ENCODE measurements around the gene FMNL2.

Gene FMNL2

DNA sequence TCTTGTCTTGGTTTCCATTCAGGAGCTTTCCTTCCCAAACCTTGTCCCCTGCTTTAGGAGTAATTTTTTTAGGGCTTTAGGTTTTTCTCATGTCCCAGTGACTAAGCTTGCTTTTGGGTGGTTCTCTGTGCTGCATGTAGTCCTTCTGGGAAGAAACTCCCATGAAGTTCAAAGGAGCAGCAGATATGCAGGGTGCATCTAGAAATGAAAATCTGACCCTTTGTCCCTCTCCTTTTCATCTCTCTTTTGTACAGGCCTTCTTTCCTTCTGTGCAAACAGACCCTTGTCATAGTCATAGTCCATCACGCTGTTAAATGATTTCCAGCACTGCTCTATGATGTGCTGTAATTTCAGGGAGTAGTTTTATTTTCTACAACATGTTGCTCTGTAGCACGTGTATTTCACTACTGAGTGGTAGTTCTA is 20.4 kb downstream of the FMNL2 start:
- H3K27me3 ChIP-seq, result no peaks in the 10 kb centered on the region
- peak overlapping the region in 4 of 11 experiments; percentile 3 to 49 (median 32); a peak in 6 of 22 replicates for H3K4me2 ChIP-seq
- no peak overlapping the region for H3K9ac ChIP-seq
- H4K20me1 ChIP-seq, result peaks cover 43 to 93% (median 92%) of the 10 kb centered on the region in 11 experiments
- peaks cover 0 to 51% (median 16%) of the 10 kb centered on the region in 10 experiments; a peak in 13 of 20 replicates for H3K4me1 ChIP-seq
- no peak overlapping the region for H3K4me3 ChIP-seq
- H3K9me3 ChIP-seq (replicated peaks in 1 of 11), result peaks cover 0 to 11% (median 5%) of the 10 kb centered on the region in 11 experiments; a peak in 10 of 22 replicates
- H3K36me3 ChIP-seq, result peaks cover 36 to 92% (median 65%) of the 10 kb centered on the region in 11 experiments
- H3K27ac ChIP-seq, result no peak overlapping the region; a peak in 2 of 22 replicates
- TF ChIP-seq Cebpa-rat (IDR thresholded peaks at IDR 0.05), result no peak

DNA sequence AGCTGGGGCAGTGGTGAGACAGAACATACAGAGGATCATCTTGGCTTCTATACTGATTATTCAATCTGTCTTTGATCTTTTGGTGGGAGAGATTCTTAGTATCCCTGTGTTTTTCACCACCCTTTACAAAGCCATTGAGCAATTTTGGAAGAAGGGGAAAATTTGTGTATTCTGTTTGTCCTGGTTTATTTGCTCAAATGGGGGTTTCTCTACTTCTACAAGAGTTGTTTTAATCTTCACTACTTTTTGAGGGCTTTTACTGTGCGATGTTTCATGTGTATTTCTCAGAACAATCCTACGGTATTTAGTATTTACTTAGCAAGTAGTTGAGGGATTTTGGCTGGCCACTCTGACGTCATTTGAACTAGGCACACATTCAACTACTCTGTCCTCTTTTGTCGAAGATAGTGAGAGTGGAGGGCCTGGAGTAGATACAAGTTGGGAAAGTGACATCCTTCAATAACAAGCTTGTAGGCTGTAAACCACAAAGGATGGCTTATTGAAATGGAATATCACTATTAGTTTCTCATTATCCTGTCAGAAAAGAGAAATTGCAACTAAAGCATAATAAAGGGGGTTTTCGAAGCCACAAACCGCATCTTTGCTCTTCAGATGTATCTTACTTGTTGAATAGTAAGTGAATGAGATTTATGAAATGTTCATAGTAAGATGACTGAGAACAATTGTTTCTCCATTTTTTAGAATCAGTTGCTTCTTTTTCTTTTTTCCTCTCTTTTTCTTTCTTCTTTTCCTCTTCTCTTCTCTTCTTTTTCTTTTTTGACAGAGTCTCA is 24.8 kb downstream of the FMNL2 start:
- Histone ChIP-seq H3K27ac (no peak overlapping the region; a peak in 1 of 22 replicates), H3K36me3 (peaks cover 12 to 75% (median 37%) of the 10 kb centered on the region in 11 experiments), H3K9ac (no peak overlapping the region), H3K27me3 (no peaks in the 10 kb centered on the region), H4K20me1 (peaks cover 42 to 93% (median 91%) of the 10 kb centered on the region in 11 experiments), H3K4me3 (no peak overlapping the region), H3K9me3 (replicated peaks in 1 of 11) (peaks cover 0 to 8% (median 0%) of the 10 kb centered on the region in 11 experiments; a peak in 1 of 22 replicates), H3K4me2 (no peak overlapping the region), H3K4me1 (peaks cover 2 to 63% (median 26%) of the 10 kb centered on the region in 10 experiments; a peak in 18 of 20 replicates)
- TF ChIP-seq Cebpa-rat (IDR thresholded peaks at IDR 0.05), result no peak

DNA sequence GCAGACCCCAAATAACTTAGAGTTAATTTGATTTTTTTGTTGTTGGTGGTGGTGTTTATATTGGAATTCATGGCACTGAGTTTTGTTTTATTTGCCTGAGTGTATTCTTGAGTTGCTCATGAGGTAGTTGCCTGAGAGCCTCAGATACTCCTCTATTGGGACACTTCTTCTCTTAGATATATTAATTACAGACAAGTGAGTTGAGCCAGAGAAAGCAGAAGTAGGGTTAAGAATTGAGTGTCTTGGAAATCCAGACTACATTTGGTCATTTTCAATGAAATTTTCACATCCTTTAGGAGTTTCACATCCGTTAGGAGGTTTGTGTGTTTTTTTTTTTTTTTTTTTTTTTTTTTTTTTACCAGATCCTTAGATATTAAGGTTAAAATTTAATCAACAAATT is 29.0 kb downstream of the FMNL2 start:
- no peak for TF ChIP-seq Cebpa-rat (IDR thresholded peaks at IDR 0.05)
- H3K9ac ChIP-seq, result no peak overlapping the region
- H3K4me1 ChIP-seq, result peaks cover 0 to 82% (median 39%) of the 10 kb centered on the region in 10 experiments; a peak in 15 of 20 replicates
- no peaks in the 10 kb centered on the region for H3K27me3 ChIP-seq
- H3K4me2 ChIP-seq, result peak overlapping the region in 7 of 11 experiments; percentile 5 to 69 (median 42); a peak in 11 of 22 replicates
- H4K20me1 ChIP-seq, result peaks cover 53 to 99% (median 95%) of the 10 kb centered on the region in 11 experiments
- H3K9me3 ChIP-seq (replicated peaks in 1 of 11), result peaks cover 0 to 5% (median 0%) of the 10 kb centered on the region in 11 experiments; a peak in 2 of 22 replicates
- H3K27ac ChIP-seq, result peak overlapping the region in 1 of 11 experiments; percentile 28; a peak in 1 of 22 replicates
- no peak overlapping the region for H3K4me3 ChIP-seq
- peaks cover 3 to 59% (median 24%) of the 10 kb centered on the region in 11 experiments; a peak in 15 of 22 replicates for H3K36me3 ChIP-seq

DNA sequence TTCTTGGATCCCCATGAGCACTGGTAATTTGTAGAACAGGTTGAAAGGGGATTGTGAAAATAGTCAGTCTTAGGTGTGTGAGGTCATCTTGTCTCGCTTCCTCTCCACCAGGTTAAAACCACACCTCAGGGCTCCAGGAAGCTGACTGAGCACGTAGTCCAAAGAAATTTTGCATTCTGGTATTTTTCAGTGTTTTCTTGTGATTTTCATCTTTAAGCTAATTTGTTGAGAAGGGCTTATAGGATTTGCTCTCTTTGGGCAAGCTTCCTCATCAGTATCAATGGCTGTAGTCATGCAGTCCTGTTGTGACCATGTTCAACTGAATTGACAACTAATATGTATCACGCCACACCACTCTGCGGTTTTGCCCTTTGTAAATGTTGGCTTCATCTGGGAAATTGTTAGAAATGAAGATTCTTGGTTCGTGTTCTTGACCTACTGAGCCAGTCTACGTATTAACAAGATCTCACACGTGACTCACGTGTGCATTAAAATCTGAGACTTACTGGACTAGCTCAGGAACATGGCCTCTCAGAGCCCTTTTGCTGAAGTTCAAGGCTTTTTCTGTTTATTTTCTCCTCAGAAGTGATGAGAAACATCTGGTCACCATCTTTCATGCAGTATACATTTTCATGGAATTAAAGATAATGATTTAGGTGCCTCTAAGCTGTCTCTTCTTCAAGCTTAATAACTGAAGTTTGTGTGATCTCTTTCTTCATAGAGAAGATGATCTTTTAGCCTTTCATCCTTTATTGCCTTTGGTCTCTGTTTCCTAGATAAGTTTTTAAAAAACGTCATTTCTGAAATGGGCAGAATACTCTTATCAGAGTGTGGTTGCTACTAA is 32.8 kb downstream of the FMNL2 start:
- H3K27ac ChIP-seq, result no peak overlapping the region
- no peak overlapping the region for H3K9ac ChIP-seq
- H4K20me1 ChIP-seq, result peaks cover 70 to 99% (median 96%) of the 10 kb centered on the region in 11 experiments
- no peak overlapping the region for H3K4me3 ChIP-seq
- H3K36me3 ChIP-seq, result peaks cover 3 to 57% (median 30%) of the 10 kb centered on the region in 11 experiments; a peak in 17 of 22 replicates
- H3K27me3 ChIP-seq, result no peaks in the 10 kb centered on the region
- H3K9me3 ChIP-seq (replicated peaks in 1 of 11), result peaks cover 0 to 5% (median 0%) of the 10 kb centered on the region in 11 experiments; a peak in 2 of 22 replicates
- H3K4me2 ChIP-seq, result peak overlapping the region in 2 of 11 experiments; percentile 2 to 29; a peak in 2 of 22 replicates
- peaks cover 0 to 96% (median 36%) of the 10 kb centered on the region in 10 experiments; a peak in 15 of 20 replicates for H3K4me1 ChIP-seq
- no peak for TF ChIP-seq Cebpa-rat (IDR thresholded peaks at IDR 0.05)

DNA sequence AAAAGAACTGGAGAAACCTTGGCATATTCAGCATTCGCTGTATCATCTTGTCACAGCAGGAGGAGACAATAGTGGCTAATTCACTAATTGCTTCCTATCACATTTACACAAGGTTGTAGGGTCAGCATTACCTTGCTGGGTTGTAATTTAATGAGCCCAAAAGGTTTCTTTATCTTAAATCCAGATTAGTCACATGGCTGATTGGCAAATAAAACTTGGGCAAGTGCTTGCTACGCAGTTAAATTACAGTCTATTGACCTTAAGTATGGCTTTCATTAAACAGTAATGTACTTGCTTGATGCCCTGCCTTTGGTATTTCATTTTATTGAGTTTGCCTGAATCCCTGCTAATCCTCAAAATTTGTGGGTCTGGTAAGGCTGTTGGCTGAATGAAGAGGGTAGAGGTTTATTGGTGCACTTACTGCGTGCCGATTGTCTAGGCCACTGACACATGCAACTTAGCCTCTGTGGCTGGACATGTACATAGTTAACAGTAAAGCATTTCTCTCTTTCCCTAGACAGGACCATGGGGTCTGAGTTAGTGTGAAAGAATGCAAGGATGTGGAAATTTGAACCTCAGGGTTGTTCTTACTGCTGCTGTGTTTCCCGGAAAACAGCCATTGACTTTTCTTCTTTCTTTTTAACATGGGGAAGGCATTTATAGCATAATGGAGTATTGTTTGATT is 34.3 kb downstream of the FMNL2 start:
- H3K4me3 ChIP-seq, result no peak overlapping the region
- H3K4me1 ChIP-seq, result peaks cover 0 to 87% (median 25%) of the 10 kb centered on the region in 10 experiments; a peak in 13 of 20 replicates
- no peaks in the 10 kb centered on the region for H3K27me3 ChIP-seq
- no peak for TF ChIP-seq Cebpa-rat (IDR thresholded peaks at IDR 0.05)
- no peak overlapping the region for H3K27ac ChIP-seq
- H4K20me1 ChIP-seq, result peaks cover 68 to 99% (median 97%) of the 10 kb centered on the region in 11 experiments
- peaks cover 5 to 61% (median 32%) of the 10 kb centered on the region in 11 experiments; a peak in 18 of 22 replicates for H3K36me3 ChIP-seq
- H3K9me3 ChIP-seq (replicated peaks in 1 of 11), result no peaks in the 10 kb centered on the region; a peak in 2 of 22 replicates
- peak overlapping the region in 3 of 11 experiments; percentile 15 to 29 (median 16); a peak in 3 of 22 replicates for H3K4me2 ChIP-seq
- no peak overlapping the region for H3K9ac ChIP-seq

DNA sequence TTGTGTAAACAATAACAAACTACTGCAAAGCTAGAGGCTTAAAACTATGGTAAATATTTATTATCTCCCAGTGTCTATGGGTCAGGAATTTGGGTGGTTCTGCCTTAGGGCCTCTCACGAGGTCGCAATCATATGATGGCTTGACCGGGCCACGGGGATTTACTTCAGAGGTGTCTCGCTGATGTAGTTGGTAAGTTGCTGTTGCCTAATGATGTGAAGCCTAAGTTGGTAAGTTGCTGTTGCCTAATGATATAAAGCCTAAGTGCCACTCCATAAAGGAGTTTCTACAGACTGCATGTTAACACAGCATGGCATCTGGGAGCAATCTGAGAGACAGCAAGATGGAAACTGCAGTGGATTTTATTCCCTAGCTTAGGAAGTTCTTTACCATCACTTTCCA is 35.8 kb downstream of the FMNL2 start:
- Histone ChIP-seq H3K9ac (no peak overlapping the region), H4K20me1 (peaks cover 71 to 99% (median 95%) of the 10 kb centered on the region in 11 experiments), H3K4me3 (no peak overlapping the region), H3K9me3 (replicated peaks in 1 of 11) (no peaks in the 10 kb centered on the region; a peak in 1 of 22 replicates), H3K27ac (no peak overlapping the region), H3K36me3 (peaks cover 11 to 68% (median 41%) of the 10 kb centered on the region in 11 experiments; a peak in 20 of 22 replicates), H3K4me2 (peak overlapping the region in 4 of 11 experiments; percentile 1 to 56 (median 16); a peak in 5 of 22 replicates), H3K4me1 (peaks cover 0 to 84% (median 20%) of the 10 kb centered on the region in 10 experiments; a peak in 12 of 20 replicates), H3K27me3 (no peaks in the 10 kb centered on the region)
- no peak for TF ChIP-seq Cebpa-rat (IDR thresholded peaks at IDR 0.05)

DNA sequence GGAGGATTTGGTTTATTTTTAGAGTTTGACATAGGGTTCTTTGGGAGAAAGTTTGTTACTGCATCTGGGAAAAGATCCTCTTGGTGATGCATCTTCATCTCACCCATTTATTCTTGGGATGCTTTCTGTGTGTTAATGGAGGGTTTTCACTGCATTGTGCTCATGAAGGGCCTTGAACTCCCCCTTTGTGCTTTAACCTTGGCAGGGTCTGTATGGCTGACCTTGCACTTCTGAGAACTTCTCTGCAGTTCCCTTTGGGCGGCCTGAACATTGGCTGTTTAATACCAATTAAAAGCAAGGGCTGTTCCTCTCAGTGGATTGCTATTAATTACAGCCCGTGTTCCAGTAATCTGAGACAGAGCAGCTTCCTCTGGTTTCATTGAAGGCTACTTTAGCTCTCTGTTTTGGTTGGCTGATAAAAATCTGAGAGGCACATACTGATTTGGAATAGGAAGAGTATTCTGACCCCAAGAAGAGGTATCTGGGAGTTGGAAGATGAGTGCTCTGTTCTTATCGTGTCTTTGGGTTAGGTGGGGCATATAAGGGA is 37.5 kb downstream of the FMNL2 start:
- no peak overlapping the region for H3K9ac ChIP-seq
- TF ChIP-seq Cebpa-rat (IDR thresholded peaks at IDR 0.05), result no peak
- no peak overlapping the region for H3K4me3 ChIP-seq
- H3K27me3 ChIP-seq, result no peaks in the 10 kb centered on the region
- H3K9me3 ChIP-seq (replicated peaks in 1 of 11), result no peaks in the 10 kb centered on the region; a peak in 1 of 22 replicates
- peaks cover 72 to 100% (median 98%) of the 10 kb centered on the region in 11 experiments for H4K20me1 ChIP-seq
- H3K36me3 ChIP-seq, result peaks cover 7 to 63% (median 44%) of the 10 kb centered on the region in 11 experiments; a peak in 20 of 22 replicates
- peaks cover 16 to 88% (median 28%) of the 10 kb centered on the region in 10 experiments for H3K4me1 ChIP-seq
- no peak overlapping the region for H3K27ac ChIP-seq
- H3K4me2 ChIP-seq, result peak overlapping the region in 3 of 11 experiments; percentile 13 to 45 (median 30); a peak in 5 of 22 replicates
